ENCODE measurements around the gene FBXL15. TPM values are rescaled to one million over a fixed set of nuclear protein-coding genes. Genes with fewer than 3 reads are reported as not detected.

FBXL15 gene
- total and polyA plus RNA-seq, 2 donors (not counting 1 experiment from before 2014, with no cell fraction given): 15.5 to 20.7 TPM

DNA sequence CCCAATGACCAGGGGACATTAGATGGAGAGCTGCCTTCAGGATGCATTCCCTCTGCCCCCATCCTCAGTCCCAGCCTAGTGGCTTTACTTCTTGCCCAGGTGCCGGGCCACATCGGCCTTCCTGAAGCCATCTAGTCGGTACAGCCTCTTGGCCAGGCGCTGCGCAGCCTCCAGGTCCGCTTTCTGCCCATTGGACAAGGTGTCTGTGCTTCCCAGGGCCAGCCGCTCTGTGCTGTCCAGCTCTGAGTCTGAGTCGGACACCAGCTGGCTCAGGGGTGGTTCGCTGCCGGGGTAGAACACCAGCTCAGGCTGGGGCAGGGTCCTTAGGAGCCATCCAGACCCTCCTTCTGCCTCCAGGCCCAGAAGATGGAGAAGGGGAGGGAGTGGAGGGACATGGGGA lies 8.3 kb upstream of the FBXL15 start:
- TF ChIP-seq CTCF (IDR thresholded peaks at IDR 0.05) (no peak), EZH2 (IDR thresholded peaks at IDR 0.05; ENCODE audit: borderline replicate concordance, insufficient read depth, low read depth, low read length, poor library complexity, severe bottlenecking) (no peak)
- DNase-seq (peak; percentile 13), ATAC-seq (ENCODE audit: low read depth) (no peak)
- CTCF ChIA-PET: interaction anchor here (0.8 to 5.0 kb wide), 6 partner anchors 8 to 66 kb away, joined by 3 to 35 read pairs (median 7); partner anchors contain the start of gene FBXL15
- WGBS (ENCODE audit: insufficient coverage): 91% methylated on average over 8 of the region's 10 CpGs
- Histone ChIP-seq H3K36me3 (replicated peaks in 1 of 2; ENCODE audit: control extremely low read depth in 1 of 2, control insufficient read depth in 1 of 2, extremely low read depth in 1 of 2, insufficient read depth in 2 of 2, low read length in 1 of 2) (no peaks in the 10 kb centered on the region), H3K27me3 (replicated peaks in 1 of 4; ENCODE audit: control extremely low read depth in 1 of 4, control insufficient read depth in 3 of 4, insufficient read depth in 4 of 4, low read length in 3 of 4) (peaks cover 0 to 91% (median 52%) of the 10 kb centered on the region in 4 experiments), H3K4me1 (ENCODE audit: control insufficient read depth in 2 of 2, insufficient read depth in 2 of 2, low read length in 2 of 2) (peaks cover 26 to 33% of the 10 kb centered on the region in 2 donors), H4K20me1 (ENCODE audit: control insufficient read depth, insufficient read depth, low read length, poor library complexity, severe bottlenecking) (no peaks in the 10 kb centered on the region), H2AFZ (ENCODE audit: insufficient read depth, low read depth, low read length, poor library complexity, severe bottlenecking) (no peak overlapping the region), H3K79me2 (ENCODE audit: control insufficient read depth, insufficient read depth, low read length) (no peaks in the 10 kb centered on the region), H3K27ac (ENCODE audit: low read length in 2 of 2) (no peak overlapping the region), H3K9ac (ENCODE audit: low read length) (no peak overlapping the region), H3K4me2 (replicated peaks; ENCODE audit: low read depth, low read length, poor library complexity, severe bottlenecking) (no peak overlapping the region), H3K4me3 (ENCODE audit: control extremely low read depth in 1 of 5, extremely low read depth in 1 of 5, insufficient read depth in 1 of 5, low read depth in 2 of 5, low read length in 4 of 5) (no peak overlapping the region), H3K9me3 (ENCODE audit: control extremely low read depth in 1 of 3, control insufficient read depth in 2 of 3, insufficient read depth in 1 of 3, low read length in 2 of 3) (peaks cover 0 to 23% (median 0%) of the 10 kb centered on the region in 3 donors)
- POLR2A ChIA-PET: interaction anchor here (1.0 to 3.3 kb wide), 2 partner anchors 8 to 13 kb away, joined by 3 to 14 read pairs; partner anchors contain the start of gene FBXL15
- Mint-ChIP-seq H3K9me3 (ENCODE audit: insufficient read depth) (no peaks in the 10 kb centered on the region), H3K4me1 (peaks cover 29% of the 10 kb centered on the region), H3K27me3 (peaks cover 66% of the 10 kb centered on the region), H3K27ac (no peak overlapping the region), H3K4me3 (no peak overlapping the region)
- intact Hi-C loops (cut with micrococcal nuclease): no loop called here

DNA sequence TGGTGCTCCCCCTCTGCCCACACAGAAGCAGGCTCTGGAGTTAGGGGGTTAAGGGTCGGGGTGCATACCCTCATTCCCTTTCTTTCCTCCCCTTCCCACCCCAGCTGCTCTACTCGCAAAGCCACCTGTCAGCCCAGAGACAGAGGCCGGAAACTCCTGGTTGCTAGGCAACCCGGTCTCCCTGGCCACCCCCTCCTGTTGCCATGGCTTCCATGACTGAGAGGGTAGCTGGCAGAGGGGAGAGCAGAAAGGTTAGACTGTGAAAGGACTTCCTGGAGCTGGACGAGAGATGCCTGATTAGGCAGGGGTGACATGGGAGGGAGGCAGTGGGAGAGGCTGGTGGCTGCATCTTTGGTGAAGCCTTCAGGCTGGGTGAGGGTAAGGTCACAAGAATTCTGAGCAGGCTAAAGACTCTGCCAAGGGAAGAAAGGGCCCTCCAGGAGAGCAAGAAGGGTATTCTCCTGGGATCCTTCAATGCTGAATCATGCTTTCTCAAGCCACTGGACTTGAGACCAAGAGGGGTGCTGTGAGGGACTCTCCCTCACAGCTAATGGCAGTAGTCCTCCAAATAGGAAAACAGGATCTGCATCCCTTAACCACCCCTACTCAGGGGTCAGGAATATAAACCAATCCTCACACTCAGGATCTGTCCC lies 7.5 kb upstream of the FBXL15 start:
- no peak for ATAC-seq (ENCODE audit: low read depth)

More for the DNA sequence above, 7.5 kb upstream of the FBXL15 start:
- H3K4me1 Mint-ChIP-seq: peaks cover 31% of the 10 kb centered on the region
- no peaks in the 10 kb centered on the region for H4K20me1 ChIP-seq (ENCODE audit: control insufficient read depth, insufficient read depth, low read length, poor library complexity, severe bottlenecking)
- no peak overlapping the region for H3K4me3 ChIP-seq (ENCODE audit: control extremely low read depth in 1 of 5, extremely low read depth in 1 of 5, insufficient read depth in 1 of 5, low read depth in 2 of 5, low read length in 4 of 5)
- no peak overlapping the region for H3K4me3 Mint-ChIP-seq
- peaks cover 26 to 32% of the 10 kb centered on the region in 2 donors for H3K4me1 ChIP-seq (ENCODE audit: control insufficient read depth in 2 of 2, insufficient read depth in 2 of 2, low read length in 2 of 2)
- DNase-seq: peak; percentile 45
- H3K27me3 ChIP-seq (replicated peaks in 1 of 4; ENCODE audit: control extremely low read depth in 1 of 4, control insufficient read depth in 3 of 4, insufficient read depth in 4 of 4, low read length in 3 of 4): peaks cover 0 to 91% (median 52%) of the 10 kb centered on the region in 4 experiments
- peaks cover 65% of the 10 kb centered on the region for H3K27me3 Mint-ChIP-seq
- no peak overlapping the region for H2AFZ ChIP-seq (ENCODE audit: insufficient read depth, low read depth, low read length, poor library complexity, severe bottlenecking)
- WGBS (ENCODE audit: insufficient coverage): 4% methylated on average over 4 of the region's 5 CpGs
- H3K79me2 ChIP-seq (ENCODE audit: control insufficient read depth, insufficient read depth, low read length): no peaks in the 10 kb centered on the region
- H3K9me3 Mint-ChIP-seq (ENCODE audit: insufficient read depth): no peaks in the 10 kb centered on the region
- intact Hi-C loops (cut with micrococcal nuclease): no loop called here
- no peaks in the 10 kb centered on the region for H3K36me3 ChIP-seq (replicated peaks in 1 of 2; ENCODE audit: control extremely low read depth in 1 of 2, control insufficient read depth in 1 of 2, extremely low read depth in 1 of 2, insufficient read depth in 2 of 2, low read length in 1 of 2)
- TF ChIP-seq CTCF (IDR thresholded peaks at IDR 0.05) (no peak), EZH2 (IDR thresholded peaks at IDR 0.05; ENCODE audit: borderline replicate concordance, insufficient read depth, low read depth, low read length, poor library complexity, severe bottlenecking) (no peak)
- H3K27ac Mint-ChIP-seq: no peak overlapping the region
- CTCF ChIA-PET: interaction anchor here (1.0 to 5.0 kb wide), 4 partner anchors 9 to 66 kb away, joined by 4 to 35 read pairs (median 8); no protein-coding TSS in a partner anchor
- peaks cover 0 to 22% (median 0%) of the 10 kb centered on the region in 3 donors for H3K9me3 ChIP-seq (ENCODE audit: control extremely low read depth in 1 of 3, control insufficient read depth in 2 of 3, insufficient read depth in 1 of 3, low read length in 2 of 3)
- no peak overlapping the region for H3K9ac ChIP-seq (ENCODE audit: low read length)
- POLR2A ChIA-PET: interaction anchor here (0.6 kb wide), 1 partner anchor 13 kb away, joined by 3 read pairs; no protein-coding TSS in a partner anchor
- H3K4me2 ChIP-seq (replicated peaks; ENCODE audit: low read depth, low read length, poor library complexity, severe bottlenecking): peak overlapping the region; percentile 5
- no peak overlapping the region for H3K27ac ChIP-seq (ENCODE audit: low read length in 2 of 2)

Measured in B cell (primary cell).